K562 treated with DMSO at 1 percent for 48 hours (cell line): ENCODE data around the gene CACHD1. TPM values are rescaled to one million over a fixed set of nuclear protein-coding genes. Genes with fewer than 3 reads are reported as not detected.

Experiments used
- total RNA-seq: library from RNA; unstranded; fragments of 300-600 nt; gene quantifications from 2 replicates; pipeline ENCODE4 v1.2.3, GENCODE V29; 2022; ENCODE audit warnings: low replicate concordance; ENCODE audit errors: extremely low read depth

CACHD1 gene
- not detected in 2 replicates for total RNA-seq

GRCh38 chr1:64469977-64470664, at the start of gene CACHD1:
CACHD1 (plus strand) TSS chr1:64470129; CDS start chr1:64470745, 616 bp downstream.

